Activated CD8-positive, alpha-beta memory T cell treated with anti-CD3 and anti-CD28 coated beads, Interleukin-2, amount 50 U/mL, for 1 hour (primary cell): ENCODE results near the gene FAM3A.

Source experiments
- DNase-seq: peaks from one replicate; pipeline ENCODE4 v3.0.0-alpha.2; 2020; ENCODE audit errors: extremely low read depth

The FAM3A gene

DNA sequence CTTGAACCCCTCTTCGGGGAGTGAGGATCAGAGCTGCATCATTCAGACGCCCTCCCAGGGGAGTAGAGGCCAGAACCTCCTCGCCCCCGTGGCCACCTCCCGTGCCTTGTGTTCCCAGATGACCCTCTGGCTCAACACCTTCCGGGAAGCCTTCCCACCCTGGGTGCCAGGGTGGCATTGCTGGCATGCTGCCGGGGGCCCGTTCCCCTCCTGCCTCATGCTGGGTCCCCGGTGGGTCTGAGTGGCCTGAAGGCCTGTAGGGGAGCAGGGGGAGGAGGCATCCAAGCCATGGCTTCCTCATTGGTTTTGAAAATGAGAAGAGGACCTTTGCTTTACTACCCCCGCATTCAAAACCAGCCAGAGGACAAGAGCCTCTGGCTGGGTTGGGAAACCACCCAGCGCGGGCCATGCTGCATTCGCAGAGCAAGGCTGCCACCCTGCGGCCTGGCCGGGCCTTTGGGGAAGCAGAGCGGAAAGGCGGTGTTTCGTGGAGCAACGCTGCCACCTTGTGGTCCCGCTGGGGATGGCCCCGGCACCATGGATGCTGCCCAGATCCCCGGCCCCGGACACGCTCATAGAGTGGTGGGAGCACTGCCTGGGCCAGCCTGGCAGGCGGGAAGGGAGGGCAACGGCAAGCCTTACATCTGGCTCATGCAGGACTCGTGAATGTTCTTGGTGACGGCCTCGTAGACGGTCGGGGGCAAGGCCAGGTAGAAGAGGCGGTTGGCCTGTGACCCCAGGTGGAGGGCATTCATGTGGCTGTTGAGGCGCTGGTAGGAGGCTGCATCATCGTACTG lies 18.7 kb upstream of the FAM3A start:
- DNase-seq, result peak; percentile 77

DNA sequence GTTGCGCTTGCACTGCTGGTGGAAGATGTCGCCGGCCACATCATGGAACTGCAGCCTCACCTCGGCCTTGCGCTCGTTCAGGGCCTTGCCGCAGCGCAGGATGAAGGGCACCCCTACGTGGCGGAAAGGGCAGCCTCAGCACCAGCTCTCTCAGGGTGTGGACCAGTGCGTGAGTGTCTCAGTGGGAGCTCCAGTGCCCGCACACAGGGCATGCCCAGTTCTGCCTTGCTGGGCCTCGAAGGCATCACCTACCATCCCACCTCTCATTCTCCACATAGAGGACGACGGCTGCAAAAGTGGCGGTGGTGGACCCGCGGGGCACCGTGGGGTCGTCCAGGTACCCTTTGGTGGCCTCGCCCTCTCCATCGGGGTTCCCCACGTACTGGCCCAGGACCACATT lies 16.7 kb upstream of the FAM3A start:
- DNase-seq, result no peak

DNA sequence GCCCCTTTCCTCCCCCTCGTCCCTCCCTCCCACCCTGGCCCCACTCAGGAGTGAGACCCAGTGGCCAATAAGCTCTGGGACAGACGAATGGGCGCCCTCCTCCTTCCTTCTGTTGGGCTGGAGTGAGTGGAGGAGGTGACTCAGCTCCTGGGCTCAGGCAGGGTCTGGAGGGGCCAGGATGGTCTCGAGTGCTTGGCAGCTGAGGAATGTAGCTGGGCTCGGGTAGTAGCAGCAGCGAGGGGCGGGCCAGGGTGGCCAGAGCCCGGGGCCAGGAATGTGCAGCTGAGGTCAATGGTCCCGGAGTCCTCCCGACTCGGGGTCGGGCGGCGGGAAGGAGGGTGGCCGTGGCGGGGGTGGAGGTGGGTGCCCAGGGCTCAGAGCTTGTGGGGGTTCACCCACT lies 15.6 kb upstream of the FAM3A start:
- no peak for DNase-seq

DNA sequence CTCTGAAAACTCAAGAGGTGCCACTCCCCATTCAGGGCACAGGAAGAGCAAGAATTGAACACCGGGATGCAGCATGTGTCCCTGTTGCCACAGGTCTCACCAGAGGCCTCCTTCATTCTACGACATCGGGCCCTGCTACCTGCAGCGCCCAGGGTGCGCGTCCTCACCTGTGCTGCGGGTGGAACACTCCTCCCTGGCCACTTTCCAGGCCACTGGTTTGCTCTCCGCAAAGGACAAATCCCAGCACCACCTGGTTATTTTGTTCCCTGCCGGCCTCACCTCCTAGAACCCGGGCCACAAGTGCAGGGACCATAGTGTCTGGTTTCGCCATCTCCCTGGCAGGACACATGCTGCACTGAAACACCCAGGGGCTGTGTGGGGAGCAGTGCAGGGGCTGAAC lies 14.3 kb upstream of the FAM3A start:
- no peak for DNase-seq

DNA sequence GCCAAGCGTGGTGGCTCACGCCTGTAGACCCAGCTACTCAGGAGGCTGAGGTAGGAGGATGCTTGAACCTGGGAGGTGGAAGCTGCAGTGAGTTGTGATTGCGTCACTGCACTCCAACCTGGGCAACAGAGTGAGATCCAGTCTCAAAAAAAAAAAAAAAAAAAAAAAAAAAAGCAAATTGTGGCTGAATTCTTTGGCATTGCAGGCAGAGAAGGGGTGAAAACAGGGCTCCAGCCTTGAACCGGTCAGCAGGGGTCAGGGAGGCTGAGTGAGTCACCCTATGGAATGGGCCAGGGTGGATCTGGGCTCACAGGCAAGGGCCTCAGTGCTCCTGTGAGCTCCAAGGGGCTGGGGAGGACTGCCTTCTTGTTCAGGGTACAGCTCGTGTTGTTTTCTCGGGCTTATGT lies 13.2 kb upstream of the FAM3A start:
- DNase-seq, result no peak

DNA sequence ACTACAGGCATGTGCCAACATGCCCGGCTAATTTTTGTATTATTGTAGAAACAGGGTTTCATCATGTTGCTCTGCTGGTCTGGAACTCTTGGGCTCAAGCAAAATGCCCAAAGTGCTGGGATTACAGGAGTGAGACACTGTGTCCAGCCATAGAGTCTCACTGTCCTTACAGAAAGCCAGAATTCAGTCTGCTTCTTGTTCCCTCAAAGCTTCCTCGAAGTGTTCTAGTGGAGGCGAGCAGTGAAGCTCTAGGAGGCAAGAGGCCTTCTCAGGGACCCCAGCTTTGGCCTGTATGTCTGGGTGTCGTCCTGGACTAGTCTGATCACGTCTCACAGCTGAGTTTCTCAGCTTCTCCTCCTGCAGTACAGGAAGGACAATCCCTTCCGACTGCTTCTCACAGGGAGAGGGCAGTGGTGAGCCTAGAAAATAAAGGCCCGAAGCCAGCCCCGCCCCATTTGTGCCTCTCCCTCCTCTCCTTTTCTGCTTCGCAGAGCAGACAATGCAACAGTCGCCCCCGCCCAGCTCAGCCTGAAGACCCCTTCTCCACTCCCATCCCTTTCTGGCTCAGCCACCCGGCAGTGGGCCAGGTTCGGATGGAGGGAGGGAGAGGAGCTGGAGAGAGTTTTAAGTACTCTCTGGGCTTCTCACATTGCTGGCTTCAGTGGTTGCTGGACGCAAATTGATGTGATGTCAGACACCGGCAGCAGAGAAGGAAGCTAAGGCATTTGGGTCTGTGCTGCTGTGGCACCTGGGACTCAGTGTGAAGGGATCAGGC lies 11.1 kb upstream of the FAM3A start:
- DNase-seq, result no peak

DNA sequence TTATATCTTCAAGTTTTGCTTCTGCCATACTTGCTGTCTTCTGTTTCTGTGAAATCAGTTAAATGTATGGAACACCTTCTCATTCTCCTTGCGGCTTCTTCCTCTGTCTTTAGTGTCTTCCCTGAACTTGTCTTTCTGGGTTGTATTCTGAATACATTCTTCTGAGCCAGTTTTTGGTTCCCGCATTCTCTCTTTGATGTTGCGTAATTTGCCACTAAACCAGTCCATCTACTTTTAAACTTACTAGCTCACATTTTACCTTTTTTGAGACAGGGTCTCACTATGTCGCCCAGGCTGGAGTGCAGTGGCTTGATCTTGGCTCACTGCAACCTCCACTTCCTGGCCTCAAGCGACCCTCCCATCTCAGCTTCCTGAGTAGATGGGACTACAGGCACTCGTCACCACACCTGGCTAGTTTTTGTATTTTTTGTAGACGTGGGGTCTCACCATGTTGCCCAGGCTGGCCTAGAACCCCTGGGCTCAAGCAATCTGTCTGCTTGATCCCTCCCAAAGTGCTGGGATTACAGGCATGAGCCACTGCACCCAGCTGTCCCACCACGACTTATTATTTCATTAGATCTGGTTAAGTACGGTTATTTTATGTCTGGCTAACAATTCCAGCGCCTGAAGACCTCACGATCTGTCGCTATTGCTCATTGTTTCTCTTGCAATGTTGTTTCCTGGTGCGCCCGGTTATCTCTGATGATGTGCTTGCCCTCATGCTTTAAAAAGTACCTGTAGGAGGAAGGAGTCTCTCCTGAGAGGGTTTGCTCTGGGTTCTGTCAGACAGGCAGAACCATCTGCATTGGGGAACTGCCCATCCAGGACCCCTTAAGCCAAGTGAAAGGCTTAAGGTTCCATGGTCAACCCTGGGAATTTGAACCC lies 9.8 kb upstream of the FAM3A start:
- DNase-seq, result no peak

DNA sequence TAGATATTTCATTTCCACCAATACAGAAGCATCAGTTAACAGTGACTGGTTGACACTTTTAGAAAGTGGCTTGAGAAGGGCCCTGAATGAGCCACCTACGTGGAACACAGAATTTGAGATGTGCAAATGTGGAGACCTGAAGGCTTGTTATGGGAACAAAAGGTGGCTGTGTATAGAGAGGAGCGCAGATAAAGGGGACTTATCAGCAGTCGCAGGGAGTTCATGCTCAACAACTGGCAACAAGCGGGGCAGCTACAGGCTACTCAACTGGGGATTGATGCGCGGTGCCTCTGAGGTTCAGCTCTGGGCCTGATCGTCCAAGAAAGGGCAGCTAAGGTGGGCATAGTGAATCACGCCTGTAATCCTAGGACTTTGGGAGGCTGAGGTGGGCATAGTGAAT lies 3.4 kb upstream of the FAM3A start:
- no peak for DNase-seq

DNA sequence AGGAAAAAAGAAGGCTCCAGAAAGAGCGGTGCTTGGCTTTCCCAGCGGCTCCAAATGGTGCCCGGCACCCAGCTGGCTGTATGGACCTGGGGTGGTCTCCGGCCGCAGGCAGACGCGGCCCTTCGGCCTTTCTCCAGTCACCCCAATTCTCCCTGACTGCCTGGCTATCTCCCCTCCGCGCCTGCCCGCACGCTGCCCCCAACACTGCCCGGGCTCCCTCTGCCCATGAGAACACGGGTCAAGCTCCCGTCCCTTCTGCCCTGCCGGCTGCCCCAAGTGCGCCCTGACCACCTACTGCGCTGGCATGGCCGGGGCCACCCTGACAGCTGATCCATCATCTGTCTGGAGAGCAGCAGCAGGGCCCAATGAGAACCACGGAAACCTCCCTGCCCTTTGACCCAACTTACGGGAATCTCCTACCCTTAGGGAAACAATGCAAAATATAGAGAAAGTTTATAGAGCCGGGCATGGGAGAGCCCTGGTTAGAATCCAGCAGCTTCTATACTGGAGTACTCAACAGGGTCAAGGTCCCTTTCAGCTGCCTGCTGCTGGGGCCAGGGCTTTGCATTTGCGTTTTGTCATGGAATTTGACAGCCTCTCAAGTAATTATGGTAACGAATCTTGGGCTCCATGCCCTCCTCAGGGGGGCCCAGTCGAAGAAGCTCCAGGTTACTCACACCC lies 1.2 kb upstream of the FAM3A start:
- no peak for DNase-seq

DNA sequence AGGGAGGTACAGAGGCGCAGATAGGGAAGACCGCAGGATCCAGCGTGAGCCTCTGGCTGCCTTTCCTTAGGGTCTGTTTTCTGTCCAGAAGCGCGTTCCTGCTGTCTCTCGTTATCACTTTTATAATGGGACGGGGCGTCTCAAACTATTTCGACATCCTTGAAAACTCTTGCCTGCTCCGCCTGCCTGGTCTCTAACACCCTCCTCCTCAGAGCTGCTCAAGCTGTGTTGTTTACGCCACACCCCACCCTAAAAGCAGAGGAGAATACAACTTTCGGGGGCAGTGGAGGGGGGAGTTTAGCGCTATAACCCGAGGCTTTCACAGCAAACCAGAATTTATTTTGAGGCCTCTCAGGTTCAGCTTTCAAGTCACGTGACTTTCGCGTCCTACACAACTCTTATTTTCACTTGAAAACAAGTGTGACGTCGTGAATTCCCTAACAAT lies 646 bp upstream of the FAM3A start:
- DNase-seq, result no peak

DNA sequence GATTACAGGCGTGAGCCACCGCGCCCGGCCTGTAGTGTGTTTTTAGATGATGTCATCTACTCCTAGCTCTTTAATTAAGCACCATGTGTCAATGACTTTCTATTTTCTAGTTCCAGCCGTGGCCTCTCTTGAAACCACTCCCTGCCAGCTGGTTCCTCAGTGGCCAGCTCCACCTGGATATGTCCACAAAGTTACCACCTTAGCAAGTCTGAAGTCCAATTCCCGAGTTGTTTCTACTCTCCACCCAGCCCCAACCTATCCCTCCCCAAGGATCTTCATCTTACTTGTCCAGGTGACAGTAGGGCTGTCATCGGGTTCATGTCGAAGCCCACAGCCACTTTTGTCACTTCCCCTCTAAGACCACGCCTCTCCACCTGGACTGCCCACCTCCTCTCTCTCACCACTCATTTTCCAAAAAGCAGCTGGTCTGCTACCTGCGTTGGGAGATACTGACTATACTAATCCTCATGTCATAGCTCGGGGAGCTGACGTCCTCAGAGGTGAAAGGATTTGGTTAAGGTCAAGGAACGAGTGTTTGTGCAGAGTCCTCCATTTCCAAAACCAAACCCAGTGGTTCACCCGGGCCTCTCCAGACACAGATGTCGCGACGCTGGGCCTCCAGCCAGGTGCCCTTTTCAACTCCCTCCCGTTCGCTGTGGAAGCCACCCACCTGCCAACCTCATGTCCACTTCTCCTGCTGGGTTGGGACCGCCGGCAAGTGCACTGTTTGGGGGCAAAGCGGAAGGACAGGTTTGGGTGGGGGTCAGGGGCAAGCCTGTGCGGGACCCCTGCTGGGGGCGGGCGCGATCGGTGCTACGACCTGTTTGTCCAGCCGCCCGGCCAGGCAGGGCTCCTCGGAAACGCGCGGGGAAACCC lies 704 bp downstream of the FAM3A start:
- no peak for DNase-seq

DNA sequence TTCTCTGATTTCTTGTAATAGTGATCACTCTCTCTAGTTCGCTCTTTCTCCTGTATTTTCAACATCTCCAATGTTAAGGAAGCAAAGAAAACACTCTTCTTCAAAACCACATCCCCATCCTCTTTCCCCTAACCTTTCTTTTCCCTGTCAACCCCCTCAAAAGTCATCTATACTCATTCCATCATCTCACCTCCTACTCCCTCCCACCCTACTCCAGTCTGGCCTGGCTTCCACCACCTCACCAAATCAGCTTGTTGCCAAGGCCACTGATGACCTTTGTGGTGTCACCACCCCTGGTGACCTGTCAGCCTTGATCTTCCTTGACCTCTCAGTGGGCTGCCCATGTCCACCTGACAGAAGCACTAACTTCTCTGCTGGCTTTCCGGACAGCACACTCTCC lies 2.3 kb downstream of the FAM3A start:
- DNase-seq, result no peak

DNA sequence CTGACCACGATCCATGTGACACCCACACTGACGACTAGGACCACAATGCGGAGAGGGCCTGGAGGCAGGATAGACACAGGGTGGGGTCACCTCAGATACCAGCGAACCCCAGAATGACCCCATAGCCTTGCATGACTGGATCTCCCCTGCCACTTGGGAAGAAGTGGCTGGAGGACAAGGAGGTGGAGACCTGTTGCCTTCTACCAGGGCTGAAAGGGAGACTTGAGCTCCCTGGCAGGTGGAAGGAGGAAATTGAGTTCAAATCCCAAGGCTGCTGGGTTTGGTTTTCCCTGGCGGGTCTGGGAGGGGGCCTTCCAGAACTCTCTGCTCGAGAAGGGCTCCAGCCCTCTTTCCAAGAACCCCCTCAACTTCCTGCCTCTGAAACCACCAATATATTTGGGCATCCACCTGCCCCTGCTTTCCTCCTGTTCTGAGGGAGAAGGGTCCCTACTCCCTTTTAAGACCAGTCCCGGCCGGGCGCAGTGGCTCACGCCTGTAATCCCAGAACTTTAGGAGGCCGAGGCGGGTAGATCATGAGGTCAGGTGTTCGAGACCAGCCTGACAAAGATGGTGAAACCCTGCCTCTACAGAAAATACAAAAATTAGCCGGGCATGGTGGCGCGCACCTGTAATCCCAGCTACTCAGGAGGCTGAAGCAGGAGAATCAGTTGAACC lies 3.0 kb downstream of the FAM3A start:
- no peak for DNase-seq

DNA sequence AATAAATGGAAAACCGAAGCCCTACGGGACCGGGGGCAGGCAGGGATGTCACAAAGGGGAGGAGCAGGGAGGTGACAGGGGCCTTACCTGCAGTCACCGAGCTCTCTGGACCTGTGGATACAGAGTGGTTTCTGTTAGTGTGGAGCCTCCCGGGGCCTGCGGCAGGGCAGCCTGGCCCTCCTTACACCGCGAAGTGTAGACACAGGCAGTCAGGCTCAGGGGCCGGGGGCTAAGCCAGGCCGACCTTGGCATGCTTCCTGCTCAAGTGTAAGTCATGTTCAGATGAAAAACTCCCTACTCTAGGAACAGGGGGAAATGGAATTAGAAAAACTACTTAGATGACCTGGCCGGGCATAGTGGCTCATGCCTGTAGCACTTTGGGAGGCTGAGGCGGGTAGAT lies 4.3 kb downstream of the FAM3A start:
- no peak for DNase-seq

DNA sequence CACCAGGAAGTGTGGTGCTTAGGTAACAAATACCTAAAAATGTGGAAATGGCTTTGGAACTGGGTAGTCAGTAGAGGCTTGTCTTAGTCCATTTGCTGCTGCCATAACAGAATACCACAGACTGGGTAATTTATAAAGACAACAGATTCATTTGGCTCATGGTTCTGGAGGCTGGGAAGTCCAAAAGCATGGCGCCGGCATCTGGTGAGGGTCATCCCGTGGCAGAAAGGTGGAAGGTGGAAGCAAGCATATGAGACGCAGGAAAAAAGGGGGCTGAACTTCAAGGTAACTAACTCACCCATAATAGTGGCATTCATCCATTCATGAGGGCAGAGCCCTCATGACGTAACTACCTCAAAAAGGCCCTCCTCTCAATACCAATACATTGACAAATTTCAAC lies 6.6 kb downstream of the FAM3A start:
- DNase-seq, result no peak

DNA sequence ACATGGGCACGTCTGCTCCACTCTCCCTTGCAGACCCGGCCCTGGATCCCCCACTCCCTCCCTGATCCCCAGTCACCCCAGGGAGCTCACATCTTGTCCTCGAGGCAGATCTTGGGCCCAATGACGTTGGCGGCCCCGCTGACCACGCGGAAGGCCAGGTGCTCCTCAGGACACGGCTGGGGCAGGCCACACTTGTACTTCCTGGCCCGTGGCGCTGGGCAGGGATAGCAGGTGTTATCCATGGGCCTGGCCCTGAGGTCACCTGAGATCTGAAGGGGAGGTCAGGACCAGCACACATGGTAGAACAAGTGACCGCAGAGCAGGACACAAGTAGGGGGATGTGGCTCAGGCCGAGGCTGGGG lies 7.7 kb downstream of the FAM3A start:
- DNase-seq, result no peak

DNA sequence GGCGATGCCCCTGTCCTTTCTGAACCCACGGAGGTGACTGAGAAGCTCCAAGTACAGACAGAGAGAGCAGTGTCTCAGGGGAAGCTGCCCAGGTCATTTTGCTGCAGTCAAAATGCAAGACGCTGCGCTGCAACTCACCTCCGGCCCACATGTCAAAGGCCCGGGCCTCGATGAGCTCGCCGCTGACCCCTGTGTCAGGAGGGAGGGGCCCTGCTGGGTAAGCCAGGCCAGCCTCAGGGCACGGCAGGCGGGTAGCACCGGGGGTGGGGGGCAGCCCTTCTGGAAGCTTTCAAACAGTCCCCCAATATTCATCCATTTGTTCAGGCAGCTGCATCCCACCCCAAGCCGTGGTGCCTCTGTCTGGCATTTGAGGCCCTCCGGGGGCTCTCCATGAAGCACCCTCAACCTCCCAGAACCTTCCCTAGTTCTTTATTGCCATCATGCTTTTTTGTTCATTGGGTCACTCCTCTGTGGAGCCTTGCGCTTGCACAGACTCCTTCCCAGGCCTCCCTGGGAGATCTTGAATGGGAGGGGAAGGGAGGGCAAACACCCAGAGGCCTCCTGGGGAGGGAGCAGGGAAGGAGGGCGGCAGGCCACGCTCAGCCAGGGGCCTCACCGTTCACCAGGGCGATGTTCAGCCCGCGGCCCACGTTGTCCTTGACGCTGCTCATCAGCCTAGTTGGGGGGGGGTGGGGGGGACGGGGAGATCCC lies 8.2 kb downstream of the FAM3A start:
- no peak for DNase-seq

DNA sequence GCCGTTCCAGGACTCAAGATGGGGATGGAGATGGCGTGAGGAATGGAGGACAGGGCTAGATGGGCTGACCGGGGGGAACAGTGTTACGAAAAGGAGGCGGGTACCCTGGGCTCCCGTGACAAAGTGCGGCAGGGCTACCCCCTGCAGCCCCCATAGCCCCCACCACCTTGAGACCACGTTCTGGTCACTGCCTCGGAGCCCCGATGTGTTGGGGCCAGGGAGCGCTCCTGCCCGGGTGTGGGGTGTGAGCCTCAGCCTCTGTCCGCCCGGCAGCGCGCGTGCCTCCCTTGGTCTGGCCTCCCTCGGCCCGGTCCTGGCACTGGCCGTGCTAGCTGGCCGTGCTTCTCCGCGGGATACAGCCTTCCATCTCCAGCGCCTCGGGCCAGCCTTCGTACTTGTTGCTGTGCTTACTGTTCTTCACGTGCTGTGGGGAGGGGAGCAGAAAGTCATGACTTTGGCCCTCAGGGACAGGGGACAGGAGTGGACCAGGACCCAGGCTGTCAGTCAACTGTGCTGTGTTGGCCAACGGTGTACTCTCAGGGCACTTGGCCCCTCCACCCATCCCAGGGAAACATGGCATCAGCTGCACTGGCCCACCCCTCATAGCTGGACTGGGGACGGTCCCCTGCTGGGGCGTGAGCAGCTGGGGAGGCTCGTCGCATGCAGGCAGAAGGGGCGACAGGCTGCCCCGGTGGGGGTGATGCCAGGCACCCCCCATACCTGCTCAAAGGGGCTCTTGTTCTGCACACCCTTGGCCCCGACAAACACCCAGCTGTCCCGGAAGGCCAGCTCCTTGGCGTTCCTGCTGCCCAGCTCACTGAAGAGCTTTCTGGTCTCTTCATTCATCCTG lies 9.3 kb downstream of the FAM3A start:
- DNase-seq, result no peak

DNA sequence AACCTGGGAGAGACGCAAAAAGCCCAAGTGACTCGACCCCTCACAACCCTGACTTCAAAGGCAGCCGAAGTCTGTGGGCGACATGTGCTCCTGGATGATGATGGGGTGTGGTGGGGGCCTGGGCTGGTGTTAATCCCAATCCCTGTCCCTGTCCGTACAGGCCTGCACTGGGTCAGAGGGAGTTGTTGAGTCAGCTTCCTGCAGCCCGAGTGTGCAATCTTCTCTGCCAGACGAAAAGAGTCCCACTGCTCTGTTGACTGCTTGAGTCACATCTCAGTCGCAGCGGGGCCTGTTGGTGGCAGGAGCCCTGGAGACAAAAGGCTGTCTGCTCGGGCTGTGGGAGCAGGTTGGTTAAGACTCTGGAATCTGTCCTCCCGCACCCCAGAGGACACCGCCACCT lies 10.3 kb downstream of the FAM3A start:
- DNase-seq, result no peak
